Fibroblast of the aortic adventitia (primary cell): Measurements from ENCODE around the gene LUZP2. TPM values are rescaled to one million over a fixed set of nuclear protein-coding genes. Genes with fewer than 3 reads are reported as not detected.

Experiments
- DNase-seq: peaks from one replicate; pipeline ENCODE4 v3.0.0-alpha.2; 2010; ENCODE audit warnings: low read depth
- H3K4me3 ChIP-seq: 2 replicates; pipeline ENCODE4 v1.5.1; 2011; ENCODE audit warnings: low read depth, mild to moderate bottlenecking, control low read depth, low read length, moderate library complexity
- CTCF ChIP-seq: IDR thresholded peaks from 2 replicates; pipeline ENCODE4 v1.5.1; 2011; ENCODE audit warnings: mild to moderate bottlenecking, low read length, control low read depth, inconsistent platforms; ENCODE audit not compliant: insufficient read depth
- total RNA-seq: library from RNA; depleted of rRNA; stranded (reverse); fragments of >200 nt; gene quantifications from 2 replicates; pipeline ENCODE4 v1.2.3, GENCODE V29; 2012; ENCODE audit warnings: low replicate concordance

LUZP2 gene
- total RNA-seq, 1 donor: 20.6 TPM

- no peak overlapping the region for H3K4me3 ChIP-seq
- DNase-seq: no peak
- no peak for TF ChIP-seq CTCF
These were observed 190.8 kb downstream of the LUZP2 start for GRCh38 chr11:24687531-24688147.

- no peak overlapping the region for H3K4me3 ChIP-seq
- TF ChIP-seq CTCF: no peak
- peak; percentile 5 for DNase-seq
These were observed 192.1 kb downstream of the LUZP2 start for GRCh38 chr11:24688981-24689380.

- DNase-seq: peak; percentile 79
These were observed 200.8 kb downstream of the LUZP2 start for GRCh38 chr11:24697522-24698111.

GRCh38 chr11:24704716-24705115 is 207.9 kb downstream of the LUZP2 start:
- no peak for DNase-seq
- TF ChIP-seq CTCF: no peak
- no peak overlapping the region for H3K4me3 ChIP-seq

More at GRCh38 chr11:24697522-24698111, 200.8 kb downstream of the LUZP2 start:
- no peak for TF ChIP-seq CTCF
- H3K4me3 ChIP-seq: no peak overlapping the region

- H3K4me3 ChIP-seq: no peak overlapping the region
- DNase-seq: no peak
- TF ChIP-seq CTCF: no peak
These were observed 208.6 kb downstream of the LUZP2 start for GRCh38 chr11:24705474-24705873.

GRCh38 chr11:24708616-24709015 is 211.8 kb downstream of the LUZP2 start:
- TF ChIP-seq CTCF: no peak
- no peak overlapping the region for H3K4me3 ChIP-seq
- DNase-seq: no peak

GRCh38 chr11:24709928-24710565 is 213.2 kb downstream of the LUZP2 start:
- no peak for TF ChIP-seq CTCF
- no peak for DNase-seq
- no peak overlapping the region for H3K4me3 ChIP-seq
